ENCODE results near the gene MTCH2.

Gene MTCH2

GRCh38 chr11:47571357-47571729, 71.0 kb downstream of the MTCH2 start:
- Histone ChIP-seq H3K9me3 (ENCODE audit: control insufficient read depth, low read depth, low read length) (no peaks in the 10 kb centered on the region), H3K4me3 (ENCODE audit: low read length) (no peak overlapping the region), H3K9ac (ENCODE audit: low read length) (no peak overlapping the region), H3K36me3 (ENCODE audit: control insufficient read depth, low read depth, low read length) (peaks cover 46% of the 10 kb centered on the region), H3K27me3 (ENCODE audit: control insufficient read depth, insufficient read depth, low read length) (no peaks in the 10 kb centered on the region), H3K27ac (ENCODE audit: low read length) (no peak overlapping the region), H3K4me1 (ENCODE audit: control insufficient read depth, low read depth, low read length) (no peaks in the 10 kb centered on the region)

DNA sequence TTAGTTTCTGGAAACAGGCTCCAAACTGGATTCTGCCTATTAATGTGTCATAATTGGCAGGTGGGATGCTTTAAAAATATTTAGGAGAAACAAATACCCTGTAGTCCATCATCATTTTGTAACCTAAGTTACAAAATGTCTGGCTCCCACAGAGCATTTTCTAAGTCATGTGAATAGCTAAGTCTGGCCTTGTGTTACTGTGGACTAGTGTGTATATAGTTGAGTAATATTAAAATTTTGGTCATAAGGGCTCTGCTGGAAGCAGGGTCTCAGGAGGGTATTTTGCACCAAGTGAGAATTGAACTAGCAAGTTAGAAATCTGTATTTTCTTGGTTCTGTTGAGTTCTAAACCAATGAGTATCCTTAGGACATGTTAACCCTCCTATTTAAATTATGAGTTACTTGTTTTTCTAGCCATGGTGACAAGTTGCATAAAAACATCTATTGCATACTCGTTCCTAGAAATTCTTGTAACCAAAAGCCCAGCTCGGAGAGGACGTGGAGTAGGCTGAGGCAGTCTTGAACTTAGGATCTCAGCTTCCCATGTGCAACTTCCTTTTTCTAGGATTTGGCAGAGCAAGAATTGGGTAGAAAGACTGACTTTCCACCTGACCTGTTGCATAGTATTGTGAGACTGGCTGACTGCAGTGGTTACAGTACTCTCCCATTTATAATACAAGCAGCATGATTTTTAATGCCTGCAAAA, 71.6 kb downstream of the MTCH2 start:
- Histone ChIP-seq H3K27me3 (ENCODE audit: control insufficient read depth, insufficient read depth, low read length) (no peaks in the 10 kb centered on the region), H3K36me3 (ENCODE audit: control insufficient read depth, low read depth, low read length) (peaks cover 45% of the 10 kb centered on the region), H3K27ac (ENCODE audit: low read length) (no peak overlapping the region), H3K4me3 (ENCODE audit: low read length) (no peak overlapping the region), H3K9ac (ENCODE audit: low read length) (no peak overlapping the region), H3K9me3 (ENCODE audit: control insufficient read depth, low read depth, low read length) (no peaks in the 10 kb centered on the region), H3K4me1 (ENCODE audit: control insufficient read depth, low read depth, low read length) (no peaks in the 10 kb centered on the region)

- Histone ChIP-seq H3K27ac (ENCODE audit: low read length) (no peak overlapping the region), H3K9ac (ENCODE audit: low read length) (no peak overlapping the region), H3K27me3 (ENCODE audit: control insufficient read depth, insufficient read depth, low read length) (no peaks in the 10 kb centered on the region), H3K4me3 (ENCODE audit: low read length) (no peak overlapping the region), H3K4me1 (ENCODE audit: control insufficient read depth, low read depth, low read length) (no peaks in the 10 kb centered on the region), H3K36me3 (ENCODE audit: control insufficient read depth, low read depth, low read length) (peaks cover 45% of the 10 kb centered on the region), H3K9me3 (ENCODE audit: control insufficient read depth, low read depth, low read length) (no peaks in the 10 kb centered on the region)
Observed at GRCh38 chr11:47569646-47570045, 72.7 kb downstream of the MTCH2 start.

Measured in iPS-18a (cell line).